Tibial nerve (tissue), 3 donors: ENCODE measurements around the gene LRRC4B.
"Not testable (repeated sequence)": the region's sequence is repeated elsewhere in the genome, so short reads cannot be mapped to it uniquely, and the experiment has no call there.

Experiments used
- CTCF ChIP-seq, 5 experiments: fragments of 200-600 bp in 3 of 5; fragments of 450-650 bp in 2 of 5; sonication (generic) in 3 of 5; IDR thresholded peaks; one replicate each; pipeline ENCODE4 v1.5.1; 2016 to 2019; ENCODE audit warnings: antibody characterized with exemption in 5 of 5, mild to moderate bottlenecking in 3 of 5, moderate library complexity in 2 of 5
- POLR2A ChIP-seq, 2 donors: fragments of 450-650 bp; IDR thresholded peaks; one replicate each; pipeline ENCODE4 v1.6.1; 2017; ENCODE audit warnings: antibody characterized with exemption in 2 of 2, mild to moderate bottlenecking in 2 of 2, moderate library complexity in 2 of 2

GRCh38 chr19:50473336-50473735 lies 94.9 kb downstream of the LRRC4B start:
- not testable (repeated sequence) for TF ChIP-seq POLR2A, CTCF (IDR thresholded peaks at IDR 0.05)
